A549 (cell line): ENCODE data around the gene SLC29A4.
"Not testable (repeated sequence)": the region's sequence is repeated elsewhere in the genome, so short reads cannot be mapped to it uniquely, and the experiment has no call there.

Experiments
- CBX8 ChIP-seq: fragments of 200-600 bp; sonication (generic); IDR thresholded peaks from 2 replicates; pipeline ENCODE4 v1.6.1; 2016
- CEBPB ChIP-seq, 2 experiments: fragments of >200 bp in 1 of 2; sonication (Bioruptor Twin) in 1 of 2; formaldehyde crosslinking in 1 of 2; IDR thresholded peaks; 2 replicates each; pipeline ENCODE4 v1.6.1; 2012 to 2016
- CTCF ChIP-seq: fragments of >200 bp; sonication (Bioruptor Twin); formaldehyde crosslinking; IDR thresholded peaks from 3 replicates; pipeline ENCODE4 v1.5.1; 2016
- HDAC2 ChIP-seq: fragments of 200-600 bp; sonication (generic); IDR thresholded peaks from 2 replicates; pipeline ENCODE4 v1.6.1; 2016
- HOXA7 ChIP-seq: fragments of 250-450 bp; sonication (Bioruptor Pico); IDR thresholded peaks from 2 replicates; pipeline ENCODE4 v1.5.0; 2020; ENCODE audit warnings: mild to moderate bottlenecking, moderate library complexity
- JUN ChIP-seq, 2 experiments: fragments of >200 bp; sonication (Bioruptor Twin); formaldehyde crosslinking; IDR thresholded peaks; 2 replicates in 1 of 2; 3 replicates in 1 of 2; pipeline ENCODE4 v1.6.1; 2016 to 2017
- KDM5A ChIP-seq: fragments of 200-600 bp; sonication (generic); IDR thresholded peaks from 2 replicates; pipeline ENCODE4 v1.6.1; 2016; ENCODE audit warnings: antibody characterized with exemption, mild to moderate bottlenecking
- MAFK ChIP-seq: fragments of 450-650 bp; IDR thresholded peaks from 2 replicates; pipeline ENCODE4 v1.6.1; 2014; ENCODE audit not compliant: partially characterized antibody
- NR3C1 ChIP-seq: fragments of >200 bp; sonication (Bioruptor Twin); formaldehyde crosslinking; IDR thresholded peaks from 3 replicates; pipeline ENCODE4 v1.6.1; 2017
- PBX3 ChIP-seq: IDR thresholded peaks from 2 replicates; pipeline ENCODE4 v1.6.1; 2012
- POLR2A ChIP-seq: IDR thresholded peaks from 2 replicates; pipeline ENCODE4 v1.6.1; 2012; ENCODE audit warnings: mild to moderate bottlenecking, low read length
- RARB ChIP-seq: fragments of 250-450 bp; sonication (Bioruptor Pico); IDR thresholded peaks from 2 replicates; pipeline ENCODE4 v1.8.0; 2021; ENCODE audit warnings: mild to moderate bottlenecking, moderate library complexity
- RCOR1 ChIP-seq: fragments of 150-350 bp; IDR thresholded peaks from 2 replicates; pipeline ENCODE4 v1.6.1; 2014; ENCODE audit warnings: antibody characterized with exemption, low read length, low read depth
- REST ChIP-seq: fragments of 200-600 bp; sonication (generic); IDR thresholded peaks from 2 replicates; pipeline ENCODE4 v1.6.1; 2016; ENCODE audit warnings: antibody characterized with exemption, mild to moderate bottlenecking, moderate library complexity

GRCh38 chr7:5276123-5276522, 6.6 kb upstream of the SLC29A4 start:
- not testable (repeated sequence) for TF ChIP-seq KDM5A; RCOR1; POLR2A; CTCF; REST; JUN (IDR thresholded peaks at IDR 0.05); NR3C1; CBX8; RARB (CRISPR knock-in tag); HOXA7; CEBPB (IDR thresholded peaks at IDR 0.05); MAFK; PBX3; HDAC2
